ENCODE measurements around the gene CLEC3B.
"Not testable (repeated sequence)": the region's sequence is repeated elsewhere in the genome, so short reads cannot be mapped to it uniquely, and the experiment has no call there.

Gene CLEC3B

DNA sequence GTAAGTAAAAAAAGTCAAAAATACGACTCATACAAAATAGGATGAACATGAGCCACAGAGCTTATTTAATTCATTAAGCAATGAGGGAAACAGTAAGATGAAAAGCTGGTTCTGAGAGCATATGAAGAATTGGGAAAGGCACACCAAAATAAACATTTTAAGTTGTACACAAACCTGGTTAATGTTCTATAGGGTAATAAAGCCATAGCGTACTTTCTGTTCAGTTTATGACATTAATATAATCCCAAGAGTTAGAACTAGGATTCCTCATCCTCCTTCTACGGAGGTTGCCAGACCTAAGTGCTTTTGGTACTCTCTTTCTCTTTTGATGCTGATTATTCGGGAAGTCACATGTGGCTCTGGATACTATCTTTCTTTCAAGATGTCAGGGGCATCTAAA is 41.4 kb downstream of the CLEC3B start:
- H3K9me3 ChIP-seq (ENCODE audit: control insufficient read depth, insufficient read depth, low read depth, low read length) = no peaks in the 10 kb centered on the region
- H3K27me3 ChIP-seq (ENCODE audit: control insufficient read depth, insufficient read depth, low read length) = no peaks in the 10 kb centered on the region
- H3K4me3 ChIP-seq (ENCODE audit: low read depth, low read length) = no peak overlapping the region
- no peaks in the 10 kb centered on the region for H3K4me1 ChIP-seq (ENCODE audit: control insufficient read depth, insufficient read depth, low read length)
- H3K27ac ChIP-seq (ENCODE audit: low read depth, low read length) = no peak overlapping the region
- H3K36me3 ChIP-seq (ENCODE audit: control insufficient read depth, insufficient read depth, low read length) = no peaks in the 10 kb centered on the region
- H3K9ac ChIP-seq (ENCODE audit: low read length) = no peak overlapping the region

DNA sequence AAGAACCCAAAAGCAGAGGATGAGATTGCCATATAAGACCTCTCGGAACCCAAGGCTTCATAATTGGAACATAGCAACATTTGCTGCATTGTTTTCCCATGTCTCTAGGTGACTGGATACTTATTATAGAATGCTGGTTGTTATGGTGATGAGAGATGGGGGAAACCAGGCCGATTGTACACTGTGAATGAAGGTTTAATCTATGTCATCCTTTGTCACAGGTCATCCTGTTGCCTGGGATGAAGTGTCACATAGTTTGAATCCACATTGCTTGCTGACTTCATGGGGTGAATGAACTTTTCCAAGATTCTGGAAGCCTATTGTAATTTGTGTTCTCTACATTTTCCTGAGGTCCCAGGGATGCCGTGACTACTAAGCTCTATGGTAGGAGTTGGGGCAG is 41.8 kb downstream of the CLEC3B start:
- Histone ChIP-seq H3K9me3 (ENCODE audit: control insufficient read depth, insufficient read depth, low read depth, low read length) (no peaks in the 10 kb centered on the region), H3K27me3 (ENCODE audit: control insufficient read depth, insufficient read depth, low read length) (no peaks in the 10 kb centered on the region), H3K4me3 (ENCODE audit: low read depth, low read length) (no peak overlapping the region), H3K36me3 (ENCODE audit: control insufficient read depth, insufficient read depth, low read length) (no peaks in the 10 kb centered on the region), H3K27ac (ENCODE audit: low read depth, low read length) (no peak overlapping the region), H3K9ac (ENCODE audit: low read length) (no peak overlapping the region), H3K4me1 (ENCODE audit: control insufficient read depth, insufficient read depth, low read length) (no peaks in the 10 kb centered on the region)

GRCh38 chr3:45071075-45071474 is 45.0 kb downstream of the CLEC3B start:
- Histone ChIP-seq H3K27me3 (ENCODE audit: control insufficient read depth, insufficient read depth, low read length) (no peaks in the 10 kb centered on the region), H3K4me3 (ENCODE audit: low read depth, low read length) (no peak overlapping the region), H3K27ac (ENCODE audit: low read depth, low read length) (no peak overlapping the region), H3K36me3 (ENCODE audit: control insufficient read depth, insufficient read depth, low read length) (no peaks in the 10 kb centered on the region), H3K9ac (ENCODE audit: low read length) (no peak overlapping the region), H3K9me3 (ENCODE audit: control insufficient read depth, insufficient read depth, low read depth, low read length) (0 out of 2 replicates have a peak, but pooled peaks cover 3% of the 10 kb centered on the region), H3K4me1 (ENCODE audit: control insufficient read depth, insufficient read depth, low read length) (no peaks in the 10 kb centered on the region)

DNA sequence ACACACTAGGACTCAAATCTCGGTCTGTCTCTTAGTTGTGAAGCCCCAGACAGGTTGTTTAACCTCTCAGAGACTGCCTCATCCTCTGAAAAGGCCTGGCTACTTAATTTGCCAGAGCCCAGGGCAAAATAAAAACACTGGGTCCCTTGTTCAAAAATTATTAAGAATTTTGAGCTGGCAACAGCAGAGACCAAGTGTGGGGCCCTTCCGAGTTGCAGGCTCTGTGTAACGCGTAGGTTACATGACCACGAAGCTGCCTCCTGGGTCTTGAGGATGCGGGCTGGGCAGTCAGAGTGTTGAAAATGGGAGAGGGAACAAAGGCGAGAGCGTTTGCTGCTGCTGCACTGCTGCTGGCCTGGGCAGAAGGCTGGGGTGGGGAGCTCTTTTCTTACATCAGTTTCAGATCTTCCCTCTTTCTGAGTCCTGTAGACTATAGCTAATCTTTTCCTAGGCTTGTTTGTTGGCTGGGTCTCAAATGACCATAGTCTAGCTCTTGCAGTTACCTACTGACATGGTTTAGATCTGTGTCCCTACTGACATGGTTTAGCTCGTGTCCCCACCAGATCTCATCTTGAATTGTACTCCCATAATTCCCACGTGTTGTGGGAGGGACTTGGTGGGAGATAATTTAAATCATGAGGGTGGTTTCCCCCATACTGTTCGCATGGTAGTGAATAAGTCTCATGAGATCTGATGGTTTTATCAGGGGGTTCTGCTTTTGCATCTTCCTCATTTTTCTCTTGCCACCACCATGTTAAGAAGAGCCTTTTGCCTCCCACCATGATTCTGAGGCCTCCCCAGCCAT is 49.9 kb downstream of the CLEC3B start:
- H3K27ac ChIP-seq (ENCODE audit: low read depth, low read length) = no peak overlapping the region
- H3K9me3 ChIP-seq (ENCODE audit: control insufficient read depth, insufficient read depth, low read depth, low read length) = 0 out of 2 replicates have a peak, but pooled peaks cover 3% of the 10 kb centered on the region
- H3K27me3 ChIP-seq (ENCODE audit: control insufficient read depth, insufficient read depth, low read length) = no peaks in the 10 kb centered on the region
- no peaks in the 10 kb centered on the region for H3K4me1 ChIP-seq (ENCODE audit: control insufficient read depth, insufficient read depth, low read length)
- no peak overlapping the region for H3K4me3 ChIP-seq (ENCODE audit: low read depth, low read length)
- no peaks in the 10 kb centered on the region for H3K36me3 ChIP-seq (ENCODE audit: control insufficient read depth, insufficient read depth, low read length)
- H3K9ac ChIP-seq (ENCODE audit: low read length) = no peak overlapping the region

DNA sequence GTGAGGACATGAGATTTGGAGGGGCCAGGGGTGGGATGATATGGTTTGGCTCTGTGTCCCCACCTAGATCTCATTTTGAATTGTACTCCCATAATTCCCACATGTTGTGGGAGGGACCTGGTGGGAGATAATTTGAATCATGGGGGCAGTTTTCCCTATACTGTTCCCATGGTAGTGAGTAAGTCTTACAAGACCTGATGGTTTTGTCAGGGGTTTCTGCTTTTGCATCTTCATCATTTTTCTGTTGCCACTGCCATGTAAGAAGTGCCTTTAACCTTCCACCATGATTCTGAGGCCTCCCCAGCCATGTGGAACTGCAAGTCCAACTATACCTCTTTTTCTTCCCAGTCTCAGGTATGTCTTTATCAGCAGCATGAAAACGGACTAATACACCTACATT is 52.2 kb downstream of the CLEC3B start:
- not testable (repeated sequence) for H3K9ac ChIP-seq (ENCODE audit: low read length); H3K27ac ChIP-seq (ENCODE audit: low read depth, low read length); H3K27me3 ChIP-seq (ENCODE audit: control insufficient read depth, insufficient read depth, low read length); H3K36me3 ChIP-seq (ENCODE audit: control insufficient read depth, insufficient read depth, low read length); H3K4me1 ChIP-seq (ENCODE audit: control insufficient read depth, insufficient read depth, low read length); H3K9me3 ChIP-seq (ENCODE audit: control insufficient read depth, insufficient read depth, low read depth, low read length); H3K4me3 ChIP-seq (ENCODE audit: low read depth, low read length)

GRCh38 chr3:45078910-45079522 is 52.9 kb downstream of the CLEC3B start:
- 0 out of 2 replicates have a peak, but pooled peaks cover 3% of the 10 kb centered on the region for H3K36me3 ChIP-seq (ENCODE audit: control insufficient read depth, insufficient read depth, low read length)

GRCh38 chr3:45079715-45080114 is 53.6 kb downstream of the CLEC3B start:
- Histone ChIP-seq H3K4me1 (ENCODE audit: control insufficient read depth, insufficient read depth, low read length) (no peaks in the 10 kb centered on the region), H3K9ac (ENCODE audit: low read length) (no peak overlapping the region), H3K4me3 (ENCODE audit: low read depth, low read length) (no peak overlapping the region)

More at GRCh38 chr3:45078910-45079522, 52.9 kb downstream of the CLEC3B start:
- H3K4me1 ChIP-seq (ENCODE audit: control insufficient read depth, insufficient read depth, low read length) = no peaks in the 10 kb centered on the region
- H3K9ac ChIP-seq (ENCODE audit: low read length) = no peak overlapping the region
- H3K27me3 ChIP-seq (ENCODE audit: control insufficient read depth, insufficient read depth, low read length) = no peaks in the 10 kb centered on the region
- no peak overlapping the region for H3K4me3 ChIP-seq (ENCODE audit: low read depth, low read length)
- no peak overlapping the region for H3K27ac ChIP-seq (ENCODE audit: low read depth, low read length)
- H3K9me3 ChIP-seq (ENCODE audit: control insufficient read depth, insufficient read depth, low read depth, low read length) = no peaks in the 10 kb centered on the region

DNA sequence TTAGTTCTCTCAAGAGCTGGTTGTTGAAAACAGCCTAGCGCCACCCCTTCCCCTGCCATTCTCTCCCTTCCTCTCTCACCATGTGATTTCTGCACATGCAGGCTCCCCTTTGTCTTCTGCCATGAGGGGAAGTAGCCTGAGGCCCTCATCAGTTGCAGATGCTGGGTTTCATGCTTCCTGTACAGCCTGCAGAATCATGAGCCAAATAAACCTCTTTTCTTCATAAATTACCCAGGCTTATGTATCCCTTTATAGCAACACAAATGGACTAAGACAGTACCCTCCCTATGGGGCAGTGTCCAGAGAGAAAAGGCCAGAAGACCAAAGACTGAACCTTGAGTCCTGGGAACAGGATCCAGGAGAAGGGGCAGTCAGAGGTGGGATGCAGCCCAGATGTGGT is 54.7 kb downstream of the CLEC3B start:
- Histone ChIP-seq H3K9ac (ENCODE audit: low read length) (no peak overlapping the region), H3K27me3 (ENCODE audit: control insufficient read depth, insufficient read depth, low read length) (no peaks in the 10 kb centered on the region), H3K27ac (ENCODE audit: low read depth, low read length) (no peak overlapping the region), H3K4me1 (ENCODE audit: control insufficient read depth, insufficient read depth, low read length) (no peaks in the 10 kb centered on the region), H3K36me3 (ENCODE audit: control insufficient read depth, insufficient read depth, low read length) (peaks cover 17% of the 10 kb centered on the region), H3K9me3 (ENCODE audit: control insufficient read depth, insufficient read depth, low read depth, low read length) (no peaks in the 10 kb centered on the region), H3K4me3 (ENCODE audit: low read depth, low read length) (no peak overlapping the region)

More at GRCh38 chr3:45079715-45080114, 53.6 kb downstream of the CLEC3B start:
- Histone ChIP-seq H3K27me3 (ENCODE audit: control insufficient read depth, insufficient read depth, low read length) (no peaks in the 10 kb centered on the region), H3K36me3 (ENCODE audit: control insufficient read depth, insufficient read depth, low read length) (peaks cover 7% of the 10 kb centered on the region; the same call in 1 of the 2 replicates), H3K27ac (ENCODE audit: low read depth, low read length) (no peak overlapping the region), H3K9me3 (ENCODE audit: control insufficient read depth, insufficient read depth, low read depth, low read length) (no peaks in the 10 kb centered on the region)

- H3K27me3 ChIP-seq (ENCODE audit: control insufficient read depth, insufficient read depth, low read length) = no peaks in the 10 kb centered on the region
- no peaks in the 10 kb centered on the region for H3K9me3 ChIP-seq (ENCODE audit: control insufficient read depth, insufficient read depth, low read depth, low read length)
- H3K4me3 ChIP-seq (ENCODE audit: low read depth, low read length) = no peak overlapping the region
- no peaks in the 10 kb centered on the region for H3K4me1 ChIP-seq (ENCODE audit: control insufficient read depth, insufficient read depth, low read length)
- no peak overlapping the region for H3K9ac ChIP-seq (ENCODE audit: low read length)
- H3K27ac ChIP-seq (ENCODE audit: low read depth, low read length) = no peak overlapping the region
- H3K36me3 ChIP-seq (ENCODE audit: control insufficient read depth, insufficient read depth, low read length) = peaks cover 21% of the 10 kb centered on the region
Measured at GRCh38 chr3:45081506-45082141, 55.5 kb downstream of the CLEC3B start.

DNA sequence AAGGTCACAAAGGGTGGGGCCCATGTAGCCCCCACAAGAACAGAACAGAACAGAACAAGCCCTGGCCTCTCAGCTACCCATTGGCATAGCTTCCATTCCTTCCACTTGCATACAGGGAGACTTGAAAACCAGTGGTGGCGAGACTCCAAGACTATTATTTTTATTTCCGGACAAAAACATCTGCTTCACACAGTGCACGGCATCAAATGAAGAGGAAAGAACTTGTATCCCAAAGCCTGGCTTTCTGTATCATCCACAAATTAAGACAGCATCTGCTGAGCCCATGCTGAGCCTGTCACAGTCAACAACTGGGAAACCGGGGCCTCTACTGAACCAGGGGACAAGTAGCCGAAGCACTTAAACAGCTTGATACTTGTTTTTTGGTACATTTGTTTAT is 56.0 kb downstream of the CLEC3B start:
- no peak overlapping the region for H3K9ac ChIP-seq (ENCODE audit: low read length)
- no peaks in the 10 kb centered on the region for H3K9me3 ChIP-seq (ENCODE audit: control insufficient read depth, insufficient read depth, low read depth, low read length)

GRCh38 chr3:45083023-45083422 is 56.9 kb downstream of the CLEC3B start:
- Histone ChIP-seq H3K4me1 (ENCODE audit: control insufficient read depth, insufficient read depth, low read length) (no peaks in the 10 kb centered on the region), H3K27ac (ENCODE audit: low read depth, low read length) (no peak overlapping the region), H3K9me3 (ENCODE audit: control insufficient read depth, insufficient read depth, low read depth, low read length) (no peaks in the 10 kb centered on the region), H3K9ac (ENCODE audit: low read length) (no peak overlapping the region), H3K36me3 (ENCODE audit: control insufficient read depth, insufficient read depth, low read length) (peaks cover 26% of the 10 kb centered on the region), H3K4me3 (ENCODE audit: low read depth, low read length) (no peak overlapping the region), H3K27me3 (ENCODE audit: control insufficient read depth, insufficient read depth, low read length) (no peaks in the 10 kb centered on the region)

More for the DNA sequence above, 56.0 kb downstream of the CLEC3B start:
- peaks cover 22% of the 10 kb centered on the region for H3K36me3 ChIP-seq (ENCODE audit: control insufficient read depth, insufficient read depth, low read length)
- H3K27ac ChIP-seq (ENCODE audit: low read depth, low read length) = no peak overlapping the region
- H3K27me3 ChIP-seq (ENCODE audit: control insufficient read depth, insufficient read depth, low read length) = no peaks in the 10 kb centered on the region
- no peaks in the 10 kb centered on the region for H3K4me1 ChIP-seq (ENCODE audit: control insufficient read depth, insufficient read depth, low read length)
- no peak overlapping the region for H3K4me3 ChIP-seq (ENCODE audit: low read depth, low read length)

Measured in HUES6 (cell line).